OCI-LY1 (cell line): ENCODE results near the gene TRIM28.

ENCODE experiments used
- EZH2 ChIP-seq: fragments of 200-600 bp; sonication (generic), shearing (Covaris generic); IDR thresholded peaks from 2 replicates; pipeline ENCODE4 v1.8.0; 2017; ENCODE audit warnings: borderline replicate concordance, mixed run types, mild to moderate bottlenecking, antibody characterized with exemption, low read length, moderate library complexity, mixed read lengths
- TF ChIP-seq, protein P1 (sequence below): fragments of 200-600 bp; sonication (generic), shearing (Covaris generic); IDR thresholded peaks from 2 replicates; pipeline ENCODE4 v1.5.1; 2017; ENCODE audit warnings: mild to moderate bottlenecking, antibody characterized with exemption, low read length, moderate library complexity, mixed read lengths

GRCh38 chr19:58566989-58567388, 23.1 kb downstream of the TRIM28 start:
- TF ChIP-seq, protein P1, sequence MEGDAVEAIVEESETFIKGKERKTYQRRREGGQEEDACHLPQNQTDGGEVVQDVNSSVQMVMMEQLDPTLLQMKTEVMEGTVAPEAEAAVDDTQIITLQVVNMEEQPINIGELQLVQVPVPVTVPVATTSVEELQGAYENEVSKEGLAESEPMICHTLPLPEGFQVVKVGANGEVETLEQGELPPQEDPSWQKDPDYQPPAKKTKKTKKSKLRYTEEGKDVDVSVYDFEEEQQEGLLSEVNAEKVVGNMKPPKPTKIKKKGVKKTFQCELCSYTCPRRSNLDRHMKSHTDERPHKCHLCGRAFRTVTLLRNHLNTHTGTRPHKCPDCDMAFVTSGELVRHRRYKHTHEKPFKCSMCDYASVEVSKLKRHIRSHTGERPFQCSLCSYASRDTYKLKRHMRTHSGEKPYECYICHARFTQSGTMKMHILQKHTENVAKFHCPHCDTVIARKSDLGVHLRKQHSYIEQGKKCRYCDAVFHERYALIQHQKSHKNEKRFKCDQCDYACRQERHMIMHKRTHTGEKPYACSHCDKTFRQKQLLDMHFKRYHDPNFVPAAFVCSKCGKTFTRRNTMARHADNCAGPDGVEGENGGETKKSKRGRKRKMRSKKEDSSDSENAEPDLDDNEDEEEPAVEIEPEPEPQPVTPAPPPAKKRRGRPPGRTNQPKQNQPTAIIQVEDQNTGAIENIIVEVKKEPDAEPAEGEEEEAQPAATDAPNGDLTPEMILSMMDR: no peak
- no peak for TF ChIP-seq EZH2
